Stimulated activated naive CD8-positive, alpha-beta T cell treated with anti-CD3 and anti-CD28 coated beads, Interleukin-15, amount 100 ng/mL, for 72 hours (primary cell): ENCODE results near the gene TDRKH.

Experiments
- ATAC-seq: fragments of 150-1000 bp; cut with Tn5 transposase; 2 replicates; pipeline ENCODE4 v1.10.0; 2021; ENCODE audit warnings: mild to moderate bottlenecking, moderate library complexity
- DNase-seq, 2 donors: peaks; one replicate each; pipeline ENCODE4 v3.0.0; 2021 to 2022
- H3K27ac Mint-ChIP-seq, 2 donors: one replicate each; pipeline ENCODE4 v1.8.0; 2022; ENCODE audit warnings: mild to moderate bottlenecking in 2 of 2, mixed read lengths in 2 of 2, moderate library complexity in 2 of 2
- H3K27me3 Mint-ChIP-seq: one replicate; pipeline ENCODE4 v1.8.0; 2022; ENCODE audit warnings: mixed read lengths
- H3K4me1 Mint-ChIP-seq: one replicate; pipeline ENCODE4 v1.8.0; 2022; ENCODE audit warnings: mild to moderate bottlenecking, mixed read lengths
- H3K4me3 Mint-ChIP-seq, 2 donors: one replicate each; pipeline ENCODE4 v1.8.0; 2022; ENCODE audit warnings: mild to moderate bottlenecking in 2 of 2, mixed read lengths in 2 of 2, moderate library complexity in 1 of 2
- H3K9me3 Mint-ChIP-seq, 2 donors: one replicate each; pipeline ENCODE4 v1.8.0; 2022; ENCODE audit warnings: mixed read lengths in 2 of 2

Gene TDRKH

GRCh38 chr1:151728151-151729054, 61.9 kb downstream of the TDRKH start:
- H3K27ac Mint-ChIP-seq, result no peak overlapping the region
- ATAC-seq (no peak), DNase-seq (no peak)
- H3K27me3 Mint-ChIP-seq, result peaks cover 59% of the 10 kb centered on the region
- H3K9me3 Mint-ChIP-seq, result no peaks in the 10 kb centered on the region
- H3K4me1 Mint-ChIP-seq, result no peaks in the 10 kb centered on the region
- no peak overlapping the region for H3K4me3 Mint-ChIP-seq

DNA sequence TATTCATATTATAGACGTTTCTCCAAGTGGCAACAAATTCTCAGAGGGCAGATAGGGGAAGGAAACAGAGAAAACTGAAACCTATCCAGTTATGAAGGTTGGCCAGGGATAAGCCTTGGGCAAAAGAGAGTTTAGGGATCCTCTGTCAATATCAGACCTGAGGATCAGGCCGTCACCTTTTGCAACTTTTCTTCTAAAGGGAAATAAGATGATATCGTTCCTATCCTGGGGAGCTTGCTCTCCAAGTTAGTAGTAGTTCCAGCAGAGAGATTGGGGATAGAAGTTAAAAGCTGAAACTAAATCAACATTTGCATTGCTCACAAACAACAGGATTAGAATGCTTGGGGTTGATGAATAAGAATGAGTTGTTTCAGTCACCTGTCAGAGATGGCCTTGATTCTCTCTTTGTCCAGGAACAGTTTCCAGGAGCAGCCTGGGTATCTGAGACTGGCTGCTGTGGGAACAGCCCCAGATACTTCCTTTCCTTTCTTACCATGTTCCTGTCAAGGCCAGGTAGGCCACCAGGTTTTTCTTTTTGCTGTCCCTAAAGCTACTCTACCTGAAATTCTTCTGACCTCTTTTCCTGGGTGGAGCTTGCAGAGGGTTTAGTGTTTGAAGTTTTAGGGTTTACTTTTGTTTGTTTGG, 66.5 kb downstream of the TDRKH start:
- H3K4me3 Mint-ChIP-seq, result no peak overlapping the region
- peaks cover 24% of the 10 kb centered on the region for H3K4me1 Mint-ChIP-seq
- ATAC-seq (no peak), DNase-seq (no peak)
- no peak overlapping the region for H3K27ac Mint-ChIP-seq
- no peaks in the 10 kb centered on the region for H3K9me3 Mint-ChIP-seq
- H3K27me3 Mint-ChIP-seq, result peaks cover 89% of the 10 kb centered on the region
